PC-9 (cell line): ENCODE measurements around the gene PXT1. TPM values are rescaled to one million over a fixed set of nuclear protein-coding genes. Genes with fewer than 3 reads are reported as not detected.

Experiments used
- BruUV-seq: library from RNA; stranded (reverse); fragments of 400-500 nt; replicated peaks from 2 replicates; lab custom pipeline; 2021; lab: Mats Ljungman, UMichigan
- CTCF ChIA-PET: fragments of 300-600 bp; sonication (Branson Sonifier 250); formaldehyde crosslinking; loops from one replicate; lab custom pipeline; 2022; ENCODE audit warnings: antibody characterized with exemption; lab: Charles Lee
- POLR2A ChIA-PET: fragments of 300-600 bp; sonication (Branson Sonifier 250); formaldehyde crosslinking; loops from one replicate; lab custom pipeline; 2022; ENCODE audit warnings: antibody characterized with exemption; ENCODE audit not compliant: unreplicated experiment; lab: Charles Lee
- DNase-seq, 2 experiments: peaks; one replicate each; pipeline versions ENCODE4 v3.0.0 to v3.0.0-alpha.2; 2015 to 2022; ENCODE audit warnings: mixed read lengths in 1 of 2
- H2AFZ ChIP-seq: fragments of 200-600 bp; sonication (generic); 2 replicates; pipeline ENCODE4 v1.8.1; 2017; ENCODE audit warnings: antibody characterized with exemption
- H3F3A ChIP-seq: fragments of 200-600 bp; sonication (generic); 2 replicates; pipeline ENCODE4 v1.8.1; 2017; ENCODE audit warnings: antibody characterized with exemption, mild to moderate bottlenecking, low read depth; ENCODE audit not compliant: insufficient read depth
- H3K27ac ChIP-seq: fragments of 200-600 bp; sonication (generic); 2 replicates; pipeline ENCODE4 v1.6.1; 2016; ENCODE audit warnings: mixed run types
- H3K27me3 ChIP-seq: fragments of 200-600 bp; sonication (generic); 2 replicates; pipeline ENCODE4 v1.6.1; 2016; ENCODE audit warnings: low read depth, mixed run types; ENCODE audit not compliant: insufficient read depth
- H3K36me3 ChIP-seq: fragments of 200-600 bp; sonication (generic); 2 replicates; pipeline ENCODE4 v1.6.1; 2016; ENCODE audit warnings: low read depth, mixed run types
- H3K4me1 ChIP-seq: fragments of 200-600 bp; sonication (generic); replicated peaks from 2 replicates; pipeline ENCODE4 v1.6.1; 2016; ENCODE audit warnings: mixed run types; ENCODE audit not compliant: insufficient read depth
- H3K4me2 ChIP-seq: fragments of 200-600 bp; sonication (generic); 2 replicates; pipeline ENCODE4 v1.6.1; 2017; ENCODE audit warnings: mixed run types
- H3K4me3 ChIP-seq: fragments of 200-600 bp; sonication (generic); 2 replicates; pipeline ENCODE4 v1.6.1; 2016; ENCODE audit warnings: mixed run types
- H3K79me2 ChIP-seq: fragments of 200-600 bp; sonication (generic); 2 replicates; pipeline ENCODE4 v1.6.1; 2017; ENCODE audit warnings: low read depth, mixed run types
- H3K9me2 ChIP-seq: fragments of 200-600 bp; sonication (generic); 2 replicates; pipeline ENCODE4 v1.8.1; 2017; ENCODE audit warnings: mild to moderate bottlenecking; ENCODE audit not compliant: insufficient read depth
- H3K9me3 ChIP-seq: fragments of 200-600 bp; sonication (generic); 2 replicates; pipeline ENCODE4 v1.8.1; 2016; ENCODE audit warnings: low read depth; ENCODE audit not compliant: insufficient read depth
- H4K20me1 ChIP-seq: fragments of 200-600 bp; sonication (generic); 2 replicates; pipeline ENCODE4 v1.8.1; 2017; ENCODE audit not compliant: insufficient read depth
- CTCF ChIP-seq: fragments of 200-600 bp; sonication (generic); conservative IDR thresholded peaks from 2 replicates; pipeline ENCODE4 v1.6.1; 2017; ENCODE audit warnings: mixed run types, antibody characterized with exemption, mild to moderate bottlenecking, moderate library complexity
- EZH2 ChIP-seq: fragments of 200-600 bp; sonication (generic); IDR thresholded peaks from 2 replicates; pipeline ENCODE4 v1.8.0; 2017; ENCODE audit warnings: antibody characterized with exemption, low read depth
- intact Hi-C: fragments of 100-400 bp; cut with micrococcal nuclease; formaldehyde crosslinking; loops from one replicate; pipeline ENCODE4 v1.10.0; 2022; ENCODE audit not compliant: unreplicated experiment
- total RNA-seq: library from RNA; stranded (reverse); gene quantifications from 2 replicates; pipeline ENCODE4 v1.2.3, GENCODE V29; 2021

The PXT1 gene
- total RNA-seq, 1 experiment from 2014 or later: not detected

DNA sequence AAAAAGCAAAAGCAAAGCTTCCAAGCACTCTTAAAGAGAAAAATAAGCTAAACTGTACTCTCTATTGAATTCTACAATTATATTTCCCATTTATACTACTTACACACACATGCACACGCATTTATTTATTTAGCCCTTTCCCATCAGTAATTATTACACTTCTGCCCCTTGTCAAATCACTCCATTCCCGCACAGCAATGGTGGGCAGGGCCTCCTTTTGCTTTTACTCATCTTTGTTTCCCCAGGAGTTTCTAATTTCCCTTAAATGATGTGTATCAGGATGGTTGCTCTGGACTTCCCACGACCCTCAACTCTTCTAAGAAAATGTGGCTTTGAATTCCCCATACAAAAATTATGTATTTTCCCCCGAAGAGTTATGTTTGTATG, 19.9 kb downstream of the PXT1 start:
- peaks cover 44% of the 10 kb centered on the region for H3K4me1 ChIP-seq
- peak overlapping the region; percentile 35 for H3K27ac ChIP-seq
- peak overlapping the region; percentile 95 for H3K4me2 ChIP-seq
- no peaks in the 10 kb centered on the region for H4K20me1 ChIP-seq
- H3K4me3 ChIP-seq: peak overlapping the region; percentile 75; the same call in 1 of the 2 replicates
- no peaks in the 10 kb centered on the region for H3K9me2 ChIP-seq
- H3K27me3 ChIP-seq: no peaks in the 10 kb centered on the region
- H3F3A ChIP-seq: peaks cover 29% of the 10 kb centered on the region
- no peaks in the 10 kb centered on the region for H3K36me3 ChIP-seq
- intact Hi-C loops: loop anchor here (1.0 to 5.0 kb wide), 6 partner anchors 21 to 335 kb away; partner anchors contain the start of gene CDKN1A
- BruUV-seq: no TSS peak
- DNase-seq: no peak
- CTCF ChIA-PET: interaction anchor here (0.6 kb wide), 1 partner anchor 185 kb away, joined by 6 read pairs; no protein-coding TSS in a partner anchor
- H3K79me2 ChIP-seq: no peaks in the 10 kb centered on the region
- no peak for TF ChIP-seq EZH2
- no peak for TF ChIP-seq CTCF
- peak overlapping the region; percentile 71; the same call in 1 of the 2 replicates for H2AFZ ChIP-seq
- H3K9me3 ChIP-seq: no peaks in the 10 kb centered on the region
- POLR2A ChIA-PET: interaction anchor here (0.5 to 0.8 kb wide), 5 partner anchors 11 to 943 kb away, joined by 3 to 6 read pairs (median 4); no protein-coding TSS in a partner anchor

- Histone ChIP-seq H3K27ac (peak overlapping the region; percentile 23), H3K36me3 (no peaks in the 10 kb centered on the region), H3K9me2 (no peaks in the 10 kb centered on the region), H3K4me1 (peaks cover 29% of the 10 kb centered on the region), H3K4me3 (no peak overlapping the region), H3K27me3 (no peaks in the 10 kb centered on the region), H3F3A (peaks cover 17% of the 10 kb centered on the region), H4K20me1 (no peaks in the 10 kb centered on the region), H3K9me3 (no peaks in the 10 kb centered on the region), H3K79me2 (no peaks in the 10 kb centered on the region), H2AFZ (no peak overlapping the region), H3K4me2 (peak overlapping the region; percentile 37)
- DNase-seq: peak in 1 of 2 experiments; percentile 76
- ChIA-PET POLR2A (interaction anchor here (0.6 kb wide), 1 partner anchor 54 kb away, joined by 3 read pairs; no protein-coding TSS in a partner anchor), CTCF (interaction anchor here (0.5 to 0.6 kb wide), 2 partner anchors 112 to 1100 kb away, joined by 3 read pairs; no protein-coding TSS in a partner anchor)
- TF ChIP-seq CTCF: no peak
- no peak for TF ChIP-seq EZH2
- no TSS peak for BruUV-seq
- intact Hi-C loops: no loop called here
Observed at GRCh38 chr6:36419310-36419709, 23.3 kb downstream of the PXT1 start.

DNA sequence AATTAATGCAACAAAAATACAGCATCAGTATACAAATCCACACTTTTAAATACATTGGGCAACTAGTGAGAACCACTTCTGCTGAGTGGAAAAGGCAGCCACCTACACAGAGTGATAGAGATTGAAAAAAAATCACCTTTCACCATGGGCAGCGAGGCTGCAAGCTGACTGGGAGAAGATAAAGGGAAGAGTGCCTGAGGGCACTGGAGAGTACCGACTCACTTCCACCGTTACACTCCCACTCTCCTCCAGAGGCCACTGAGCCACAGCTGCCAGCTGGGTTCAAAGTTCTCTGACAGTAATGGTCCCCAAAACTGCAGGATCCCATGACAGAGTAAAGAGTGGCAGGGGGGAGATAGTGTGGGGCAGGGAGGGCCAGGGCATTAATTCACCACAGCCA, 24.1 kb downstream of the PXT1 start:
- Histone ChIP-seq H3K79me2 (no peaks in the 10 kb centered on the region), H3K27ac (peak overlapping the region; percentile 23; the same call in 1 of the 2 replicates), H3K9me2 (no peaks in the 10 kb centered on the region), H3F3A (peaks cover 10% of the 10 kb centered on the region), H3K36me3 (no peaks in the 10 kb centered on the region), H3K4me2 (peak overlapping the region; percentile 37; the same call in 1 of the 2 replicates), H3K4me3 (no peak overlapping the region), H2AFZ (no peak overlapping the region), H3K4me1 (peaks cover 29% of the 10 kb centered on the region), H3K9me3 (no peaks in the 10 kb centered on the region; the same call in 1 of the 2 replicates), H3K27me3 (no peaks in the 10 kb centered on the region), H4K20me1 (no peaks in the 10 kb centered on the region)
- intact Hi-C loops: no loop called here
- no peak for DNase-seq
- no TSS peak for BruUV-seq
- TF ChIP-seq CTCF (no peak), EZH2 (no peak)
- POLR2A ChIA-PET: interaction anchor here (0.6 kb wide), 2 partner anchors 54 to 81 kb away, joined by 3 read pairs; no protein-coding TSS in a partner anchor
- CTCF ChIA-PET: interaction anchor here (0.5 kb wide), 1 partner anchor 111 kb away, joined by 3 read pairs; no protein-coding TSS in a partner anchor
